Transverse colon (tissue), 4 donors: ENCODE measurements around the gene QSOX2. TPM values are rescaled to one million over a fixed set of nuclear protein-coding genes. Genes with fewer than 3 reads are reported as not detected.

Experiments used
- DNase-seq: peaks from one replicate; pipeline ENCODE4 v3.0.0-alpha.2; 2019
- H3K27ac ChIP-seq, 4 donors: fragments of 200-600 bp; sonication (generic); 2 replicates each; pipeline ENCODE4 v1.5.1; 2016 to 2018; ENCODE audit warnings: inconsistent platforms in 4 of 4
- H3K27me3 ChIP-seq: fragments of 200-600 bp; sonication (generic); 2 replicates; pipeline ENCODE4 v1.5.1; 2017; ENCODE audit warnings: inconsistent platforms
- H3K36me3 ChIP-seq, 4 donors: fragments of 200-600 bp; sonication (generic); 2 replicates each; pipeline ENCODE4 v1.5.1; 2017 to 2019; ENCODE audit warnings: inconsistent platforms in 4 of 4
- H3K4me1 ChIP-seq, 4 donors: fragments of 200-600 bp; sonication (generic); 2 replicates each; pipeline ENCODE4 v1.5.1; 2017 to 2020; ENCODE audit warnings: inconsistent platforms in 4 of 4
- H3K4me3 ChIP-seq, 4 donors: fragments of 200-600 bp; sonication (generic); 1 replicate in 1 of 4; 2 replicates in 3 of 4; pipeline versions ENCODE4 v1.5.1 to v1.6.1; 2017 to 2019; ENCODE audit warnings: inconsistent platforms in 4 of 4
- H3K9me3 ChIP-seq, 2 donors: fragments of 200-600 bp; sonication (generic); 2 replicates each; pipeline ENCODE4 v1.5.1; 2017 to 2019; ENCODE audit warnings: inconsistent platforms in 2 of 2
- CTCF ChIP-seq, 5 experiments: fragments of 200-600 bp in 3 of 5; fragments of 450-650 bp in 2 of 5; sonication (generic) in 3 of 5; IDR thresholded peaks; 1 replicate in 2 of 5; 2 replicates in 3 of 5; pipeline ENCODE4 v1.5.1; 2016 to 2017; ENCODE audit warnings: antibody characterized with exemption in 5 of 5, inconsistent platforms in 3 of 5, mild to moderate bottlenecking in 2 of 5, moderate library complexity in 1 of 5
- EP300 ChIP-seq: sonication (generic); formaldehyde crosslinking; IDR thresholded peaks from one replicate; pipeline ENCODE4 v1.6.1; 2017; ENCODE audit warnings: antibody characterized with exemption, low read depth
- POLR2A ChIP-seq: fragments of 450-650 bp; IDR thresholded peaks from one replicate; pipeline ENCODE4 v1.6.1; 2016; ENCODE audit warnings: antibody characterized with exemption, mild to moderate bottlenecking, moderate library complexity
- POLR2AphosphoS5 ChIP-seq, 3 donors: sonication (generic); formaldehyde crosslinking; IDR thresholded peaks; one replicate each; pipeline ENCODE4 v1.6.1; 2016; ENCODE audit warnings: antibody characterized with exemption in 3 of 3
- WGBS, 2 donors: methylation state at CpG; one replicate each; pipeline ENCODE4 v1.1.5; 2018; ENCODE audit warnings: low coverage in 1 of 2; 5-methylcytosine and 5-hydroxymethylcytosine counted together
- in situ Hi-C, 4 donors: fragments of 200-750 bp; cut with MboI; loops; one replicate each; pipeline versions ENCODE4 v1.15.0 to v1.15.1; 2017; ENCODE audit warnings: low sequenced_read_pairs in 3 of 4, low pct_ligation_motif_present in 1 of 4, low pct_unique_long_range_greater_than_20kb in 1 of 4
- intact Hi-C: fragments of 100-400 bp; cut with DNase I; formaldehyde crosslinking; loops from one replicate; pipeline ENCODE4 v1.15.1; 2023; ENCODE audit warnings: low total_unique reads
- total RNA-seq, 4 donors: library from RNA; depleted of rRNA; stranded (reverse); fragments of >200 nt; gene quantifications; one replicate each; pipeline ENCODE4 v1.1.0, GENCODE V29; 2016

Gene QSOX2
- total RNA-seq, 4 donors from 2014 or later: 3.7 to 18.1 (median 4.8) TPM

GRCh38 chr9:136189394-136190236 lies 56.0 kb downstream of the QSOX2 start:
- no peaks in the 10 kb centered on the region for H3K9me3 ChIP-seq
- no peaks in the 10 kb centered on the region for H3K36me3 ChIP-seq
- in situ Hi-C loops: no loop called here
- no peak overlapping the region for H3K27ac ChIP-seq
- intact Hi-C loops: no loop called here
- peaks cover 91% of the 10 kb centered on the region for H3K27me3 ChIP-seq
- H3K4me3 ChIP-seq: no peak overlapping the region
- no peaks in the 10 kb centered on the region for H3K4me1 ChIP-seq
- no peak for DNase-seq
- TF ChIP-seq POLR2A: no peak
- TF ChIP-seq POLR2AphosphoS5 (IDR thresholded peaks at IDR 0.05): no peak
- TF ChIP-seq CTCF (IDR thresholded peaks at IDR 0.05): no peak
- TF ChIP-seq EP300: no peak
- 30% methylated on average over 27 of the region's 28 CpGs; no CpG with 5 or more reads in 1 of the 2 donors for WGBS, 2 donors

GRCh38 chr9:136187683-136188586 lies 57.7 kb downstream of the QSOX2 start:
- H3K36me3 ChIP-seq: no peaks in the 10 kb centered on the region
- peaks cover 88% of the 10 kb centered on the region for H3K27me3 ChIP-seq
- intact Hi-C loops: no loop called here
- no peak overlapping the region for H3K4me3 ChIP-seq
- 67 to 71% methylated on average over 1 to 25 of the region's 25 CpGs for WGBS, 2 donors
- DNase-seq: no peak
- no peak overlapping the region for H3K27ac ChIP-seq
- H3K4me1 ChIP-seq: no peaks in the 10 kb centered on the region
- no peaks in the 10 kb centered on the region for H3K9me3 ChIP-seq
- in situ Hi-C loops: no loop called here
- no peak for TF ChIP-seq EP300
- no peak for TF ChIP-seq POLR2A
- TF ChIP-seq POLR2AphosphoS5 (IDR thresholded peaks at IDR 0.05): no peak
- TF ChIP-seq CTCF (IDR thresholded peaks at IDR 0.05): no peak

- no peak for TF ChIP-seq POLR2A
- no peak for TF ChIP-seq CTCF (IDR thresholded peaks at IDR 0.05)
- TF ChIP-seq POLR2AphosphoS5 (IDR thresholded peaks at IDR 0.05): no peak
- no peak for TF ChIP-seq EP300
- no peak overlapping the region for H3K27ac ChIP-seq
- peaks cover 88% of the 10 kb centered on the region for H3K27me3 ChIP-seq
- H3K4me1 ChIP-seq: no peaks in the 10 kb centered on the region
- in situ Hi-C loops: no loop called here
- H3K9me3 ChIP-seq: no peaks in the 10 kb centered on the region
- 90 to 92% methylated on average over 2 to 18 of the region's 18 CpGs for WGBS, 2 donors
- H3K4me3 ChIP-seq: no peak overlapping the region
- no peak for DNase-seq
- intact Hi-C loops: no loop called here
- no peaks in the 10 kb centered on the region for H3K36me3 ChIP-seq
Measured at GRCh38 chr9:136187197-136187596, 58.4 kb downstream of the QSOX2 start.

- Histone ChIP-seq H3K36me3 (no peaks in the 10 kb centered on the region), H3K9me3 (no peaks in the 10 kb centered on the region), H3K27me3 (peaks cover 84% of the 10 kb centered on the region), H3K27ac (no peak overlapping the region), H3K4me1 (no peaks in the 10 kb centered on the region), H3K4me3 (no peak overlapping the region)
- DNase-seq: no peak
- in situ Hi-C loops (no loop called here), intact Hi-C loops (no loop called here)
- TF ChIP-seq POLR2A (no peak), CTCF (IDR thresholded peaks at IDR 0.05) (no peak), EP300 (no peak), POLR2AphosphoS5 (IDR thresholded peaks at IDR 0.05) (no peak)
- 68% methylated on average over 14 of the region's 14 CpGs; no CpG with 5 or more reads in 1 of the 2 donors for WGBS, 2 donors
Measured at GRCh38 chr9:136186386-136186785, 59.2 kb downstream of the QSOX2 start.
